GM18498 (cell line): ENCODE data around the gene DLGAP1.
"Not testable (repeated sequence)": the region's sequence is repeated elsewhere in the genome, so short reads cannot be mapped to it uniquely, and the experiment has no call there.

ENCODE experiments used
- ATAC-seq: cut with Tn5 transposase; IDR thresholded peaks from one replicate; pipeline ENCODE4 v1.9.1; 2021; ENCODE audit warnings: mild to moderate bottlenecking, moderate library complexity; ENCODE audit not compliant: unreplicated experiment

DLGAP1 gene

GRCh38 chr18:4293337-4293736 is 161.8 kb downstream of the DLGAP1 start:
- no peak for ATAC-seq

- ATAC-seq = no peak
These were observed 162.4 kb downstream of the DLGAP1 start for GRCh38 chr18:4292696-4293095.

GRCh38 chr18:4287340-4287739 is 167.8 kb downstream of the DLGAP1 start:
- ATAC-seq = not testable (repeated sequence)

GRCh38 chr18:4286256-4286655 is 168.9 kb downstream of the DLGAP1 start:
- ATAC-seq = no peak

GRCh38 chr18:4285525-4285924 is 169.6 kb downstream of the DLGAP1 start:
- no peak for ATAC-seq

GRCh38 chr18:4284528-4284927 is 170.6 kb downstream of the DLGAP1 start:
- no peak for ATAC-seq

GRCh38 chr18:4283746-4284291 is 171.3 kb downstream of the DLGAP1 start:
- no peak for ATAC-seq

GRCh38 chr18:4282954-4283353 is 172.2 kb downstream of the DLGAP1 start:
- no peak for ATAC-seq

- peak; percentile 75 for ATAC-seq
These were observed 178.0 kb downstream of the DLGAP1 start for GRCh38 chr18:4276953-4277585.

GRCh38 chr18:4271952-4272351 is 183.2 kb downstream of the DLGAP1 start:
- no peak for ATAC-seq

- no peak for ATAC-seq
These were observed 184.1 kb downstream of the DLGAP1 start for GRCh38 chr18:4270988-4271387.

- ATAC-seq = peak; percentile 64
These were observed 185.1 kb downstream of the DLGAP1 start for GRCh38 chr18:4270016-4270415.

GRCh38 chr18:4267641-4268040 is 187.5 kb downstream of the DLGAP1 start:
- no peak for ATAC-seq

- no peak for ATAC-seq
These were observed 190.7 kb downstream of the DLGAP1 start for GRCh38 chr18:4264347-4264791.

GRCh38 chr18:4260107-4260506 is 195.0 kb downstream of the DLGAP1 start:
- ATAC-seq = peak; percentile 44

GRCh38 chr18:4256766-4257417 is 198.2 kb downstream of the DLGAP1 start:
- ATAC-seq = no peak

GRCh38 chr18:4254840-4255239 is 200.3 kb downstream of the DLGAP1 start:
- no peak for ATAC-seq

- ATAC-seq = no peak
These were observed 202.3 kb downstream of the DLGAP1 start for GRCh38 chr18:4252829-4253228.

GRCh38 chr18:4251873-4252272 is 203.2 kb downstream of the DLGAP1 start:
- peak; percentile 46 for ATAC-seq

- no peak for ATAC-seq
These were observed 203.9 kb downstream of the DLGAP1 start for GRCh38 chr18:4251206-4251605.

- ATAC-seq = no peak
These were observed 205.0 kb downstream of the DLGAP1 start for GRCh38 chr18:4250141-4250540.

- ATAC-seq = no peak
These were observed 206.4 kb downstream of the DLGAP1 start for GRCh38 chr18:4248686-4249085.
